Loucy (cell line): ENCODE data around the gene CRYBG2.

Experiments used
- CTCF ChIP-seq: fragments of 200-600 bp; sonication (generic); conservative IDR thresholded peaks from 2 replicates; pipeline ENCODE4 v1.5.1; 2014; ENCODE audit warnings: mild to moderate bottlenecking, antibody characterized with exemption, low read length
- EZH2phosphoT487 ChIP-seq: fragments of 200-600 bp; IDR thresholded peaks from 2 replicates; pipeline ENCODE4 v1.6.1; 2018; ENCODE audit warnings: antibody characterized with exemption, mild to moderate bottlenecking, moderate library complexity, borderline replicate concordance

GRCh38 chr1:26357121-26357602 is 3.2 kb upstream of the CRYBG2 start:
- TF ChIP-seq CTCF (no peak), EZH2phosphoT487 (no peak)
